ENCODE measurements around the gene MAT2A.

Gene MAT2A

GRCh38 chr2:85538507-85539360 lies at the start of gene MAT2A:
Gene MAT2A (plus strand): TSS chr2:85539168. CDS start chr2:85539288, 120 bp downstream.
- DNase-seq (ENCODE audit: low read depth) = peak; percentile 90

GRCh38 chr2:85490861-85491755 lies 47.9 kb upstream of the MAT2A start:
- no peak for DNase-seq (ENCODE audit: low read depth)

DNA sequence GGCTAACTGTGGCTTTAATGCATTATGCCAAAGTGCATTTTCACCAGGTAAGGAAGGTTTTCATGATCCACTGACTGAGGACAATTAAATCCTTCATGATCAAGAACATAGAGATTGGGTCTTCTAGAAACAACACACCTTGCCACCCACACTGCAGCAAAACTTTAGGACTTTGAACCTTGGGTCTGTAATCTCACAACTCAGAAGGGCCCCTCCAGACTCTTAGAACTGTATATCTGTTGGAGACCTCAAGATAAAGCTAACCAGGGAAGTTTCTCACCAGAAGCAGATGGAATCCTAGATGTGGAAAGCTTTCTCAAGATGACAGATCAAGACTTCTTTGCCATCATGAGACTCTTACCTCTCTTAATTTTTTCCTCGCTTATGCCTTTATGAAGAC lies 42.5 kb upstream of the MAT2A start:
- DNase-seq (ENCODE audit: low read depth) = no peak

- no peak for DNase-seq (ENCODE audit: low read depth)
Observed at GRCh38 chr2:85497944-85498630, 40.9 kb upstream of the MAT2A start.

- peak; percentile 28 for DNase-seq (ENCODE audit: low read depth)
Observed at GRCh38 chr2:85501248-85501647, 37.7 kb upstream of the MAT2A start.

GRCh38 chr2:85502720-85503119 lies 36.2 kb upstream of the MAT2A start:
- no peak for DNase-seq (ENCODE audit: low read depth)

GRCh38 chr2:85503168-85503850 lies 35.7 kb upstream of the MAT2A start:
- DNase-seq (ENCODE audit: low read depth) = no peak

GRCh38 chr2:85503851-85504777 lies 34.9 kb upstream of the MAT2A start:
- peak; percentile 82 for DNase-seq (ENCODE audit: low read depth)

DNA sequence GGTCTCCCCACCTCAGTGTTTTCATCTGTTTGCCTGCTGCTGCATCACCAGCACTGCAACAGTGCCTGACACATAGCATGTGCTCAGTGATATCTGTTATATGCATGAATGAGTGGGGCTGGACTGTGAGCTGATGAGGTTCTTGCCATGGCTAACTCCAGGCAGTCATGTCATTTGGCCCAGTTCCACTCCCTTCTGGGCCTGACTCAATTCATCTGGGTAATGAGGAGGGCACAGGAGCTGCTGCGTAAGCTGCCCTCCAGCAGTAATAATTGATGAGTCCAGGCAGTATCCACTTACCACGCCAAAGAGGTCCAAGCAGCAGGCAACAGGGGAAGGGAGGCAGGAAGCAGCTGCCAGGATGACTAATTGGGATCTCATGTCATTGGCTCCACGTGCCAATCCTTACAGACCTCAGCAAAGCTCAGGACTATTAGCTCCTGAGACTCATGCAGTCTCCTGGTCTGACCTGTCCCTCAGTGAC lies 34.1 kb upstream of the MAT2A start:
- peak; percentile 96 for DNase-seq (ENCODE audit: low read depth)

DNA sequence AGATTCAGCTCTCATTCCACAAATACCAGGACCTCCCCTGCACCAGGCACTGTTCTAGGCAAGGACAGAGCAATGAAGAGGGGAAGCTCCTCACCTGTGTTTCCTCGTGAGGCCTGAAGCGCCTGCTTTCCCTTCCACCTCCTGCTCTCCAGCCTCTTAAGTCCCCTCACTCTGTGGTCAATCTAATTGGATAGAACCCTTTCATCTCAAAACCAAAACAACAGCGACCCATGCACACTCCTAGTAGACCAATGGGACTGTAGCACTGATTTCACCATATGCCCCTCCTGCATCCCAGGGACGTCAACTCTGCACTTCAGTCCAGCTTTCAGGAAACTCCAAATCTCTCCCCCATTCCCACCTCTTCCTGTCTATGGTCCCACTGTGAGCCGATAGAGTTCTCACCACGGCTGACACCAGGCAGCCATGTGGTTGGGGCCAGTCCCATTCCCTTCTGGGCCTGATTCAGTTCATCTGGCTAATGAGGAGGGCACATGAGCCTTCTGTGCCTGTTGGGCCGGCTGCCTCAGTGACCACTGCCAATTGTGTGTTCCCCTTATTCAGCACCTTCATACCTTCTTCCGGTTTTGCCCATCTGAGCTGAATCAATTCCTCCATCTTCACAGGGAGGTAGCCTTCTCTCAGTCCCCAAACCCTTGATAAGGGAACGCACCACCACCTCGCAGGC lies 33.3 kb upstream of the MAT2A start:
- DNase-seq (ENCODE audit: low read depth) = no peak

DNA sequence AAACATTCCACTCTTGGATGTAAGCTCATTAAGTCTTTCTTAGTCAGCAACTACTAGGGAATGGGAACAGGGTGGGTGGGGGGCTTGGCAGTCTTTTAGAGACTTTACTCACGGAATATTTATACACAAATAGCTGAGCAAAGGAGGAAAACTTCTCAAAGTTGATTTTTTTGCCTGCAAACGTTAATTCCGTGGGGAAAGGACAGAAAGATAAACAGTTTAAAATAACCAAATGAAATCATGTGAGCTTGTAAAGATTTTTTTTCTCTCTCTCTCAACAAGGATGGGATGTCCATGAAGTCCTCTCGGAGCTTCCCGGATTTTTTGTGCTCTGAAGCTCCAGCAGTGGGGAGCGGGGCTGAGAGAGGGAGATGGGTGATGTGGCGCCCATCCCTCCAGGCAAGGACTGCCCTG lies 32.2 kb upstream of the MAT2A start:
- peak; percentile 76 for DNase-seq (ENCODE audit: low read depth)

GRCh38 chr2:85511008-85511811 lies 27.8 kb upstream of the MAT2A start:
- peak; percentile 19 for DNase-seq (ENCODE audit: low read depth)

- DNase-seq (ENCODE audit: low read depth) = no peak
Observed at GRCh38 chr2:85514323-85514722, 24.6 kb upstream of the MAT2A start.

GRCh38 chr2:85516653-85517389 lies 22.1 kb upstream of the MAT2A start:
- no peak for DNase-seq (ENCODE audit: low read depth)

DNA sequence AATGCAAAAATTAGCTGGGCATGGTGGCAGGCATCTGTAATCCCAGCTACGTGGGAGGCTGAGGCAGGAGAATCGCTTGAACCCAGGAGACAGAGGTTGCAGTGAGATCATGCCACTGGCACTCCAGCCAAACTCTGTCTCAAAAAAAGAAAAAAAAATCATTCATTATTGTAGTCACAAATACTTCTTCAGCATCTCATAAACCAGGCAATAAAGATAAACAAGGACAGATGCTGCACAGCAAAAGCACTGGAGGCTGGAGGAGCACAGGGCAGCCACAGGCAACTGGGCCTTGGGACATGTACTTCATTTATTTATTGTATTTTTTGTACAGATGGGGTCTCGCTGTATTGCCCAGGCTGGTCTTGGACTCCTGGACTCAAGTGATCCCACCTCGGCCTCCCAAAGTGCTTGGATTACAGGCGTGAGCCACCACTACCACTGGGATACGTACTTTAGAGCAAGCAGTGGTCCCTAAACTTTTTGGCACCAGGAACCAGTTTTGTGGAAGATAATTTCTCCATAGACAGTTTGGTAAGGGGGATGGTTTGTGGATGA lies 16.8 kb upstream of the MAT2A start:
- peak; percentile 13 for DNase-seq (ENCODE audit: low read depth)

GRCh38 chr2:85523062-85523902 lies 15.7 kb upstream of the MAT2A start:
- DNase-seq (ENCODE audit: low read depth) = no peak

DNA sequence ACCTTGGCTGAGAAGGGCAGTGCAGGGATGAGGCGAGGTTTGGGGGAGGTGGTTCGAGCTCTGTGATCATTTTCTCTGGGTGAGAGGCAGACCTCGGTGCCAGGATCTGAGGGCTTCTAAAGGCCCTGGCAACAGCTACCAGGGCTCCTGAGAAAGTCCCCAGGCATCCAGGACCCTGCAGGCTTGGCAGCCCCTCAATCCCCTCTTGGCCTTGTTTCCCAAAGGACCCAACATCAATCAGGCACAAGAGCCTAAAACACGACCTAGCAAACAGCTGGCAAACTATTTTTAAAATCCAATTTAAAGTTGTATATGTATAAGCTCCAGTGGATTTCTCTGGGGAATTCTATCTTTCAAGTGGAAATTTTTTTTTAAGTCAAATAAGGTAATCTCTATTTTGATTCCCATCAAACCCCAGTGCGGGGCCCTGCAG lies 15.0 kb upstream of the MAT2A start:
- no peak for DNase-seq (ENCODE audit: low read depth)

All from EH (cell line).